DMS153 treated with DMSO at 0.1 percent for 48 hours (cell line): ENCODE results near the gene NOXA1.

ENCODE experiments used
- DNase-seq: peaks from one replicate; lab custom pipeline; 2025; ENCODE audit not compliant: unreplicated experiment; lab: John Stamatoyannopoulos, UW

The NOXA1 gene

GRCh38 chr9:137452761-137453642, 29.8 kb downstream of the NOXA1 start:
- no peak for DNase-seq

GRCh38 chr9:137453643-137454081, 30.5 kb downstream of the NOXA1 start:
- DNase-seq, result no peak

- no peak for DNase-seq
Measured at GRCh38 chr9:137454145-137454596, 31.0 kb downstream of the NOXA1 start.

GRCh38 chr9:137454597-137455358, 31.6 kb downstream of the NOXA1 start:
- DNase-seq, result no peak

- no peak for DNase-seq
Measured at GRCh38 chr9:137455359-137455991, 32.3 kb downstream of the NOXA1 start.

- DNase-seq, result no peak
Measured at GRCh38 chr9:137456061-137456863, 33.1 kb downstream of the NOXA1 start.

GRCh38 chr9:137456864-137457405, 33.7 kb downstream of the NOXA1 start:
- no peak for DNase-seq

GRCh38 chr9:137457406-137458193, 34.4 kb downstream of the NOXA1 start:
- DNase-seq, result no peak

GRCh38 chr9:137458194-137459151, 35.3 kb downstream of the NOXA1 start:
- no peak for DNase-seq

GRCh38 chr9:137459152-137459600, 36.0 kb downstream of the NOXA1 start, which contains the start of gene NSMF:
Gene NSMF, minus strand, starts transcription at chr9:137459334. Its CDS starts 232 bp downstream, at chr9:137459102.
- peak; percentile 87 for DNase-seq

GRCh38 chr9:137459601-137460362, 36.6 kb downstream of the NOXA1 start:
- DNase-seq, result no peak

GRCh38 chr9:137460363-137461315, 37.4 kb downstream of the NOXA1 start:
- no peak for DNase-seq

GRCh38 chr9:137461316-137461662, 38.1 kb downstream of the NOXA1 start:
- DNase-seq, result no peak

GRCh38 chr9:137461663-137462395, 38.6 kb downstream of the NOXA1 start:
- no peak for DNase-seq

GRCh38 chr9:137462396-137462985, 39.3 kb downstream of the NOXA1 start:
- no peak for DNase-seq
